Measurements from ENCODE around the gene WDTC1.
"Not testable (repeated sequence)": the region's sequence is repeated elsewhere in the genome, so short reads cannot be mapped to it uniquely, and the experiment has no call there.

Gene WDTC1

GRCh38 chr1:27234049-27234882, at the start of gene WDTC1:
Gene WDTC1 (plus strand): TSS chr1:27234632. CDS start chr1:27261055, 26,423 bp downstream.
- peak; percentile 97 for DNase-seq

- not testable (repeated sequence) for DNase-seq
These were observed 49.8 kb upstream of the WDTC1 start for GRCh38 chr1:27184665-27185064.

- DNase-seq = no peak
These were observed 42.3 kb upstream of the WDTC1 start for GRCh38 chr1:27192039-27192529.

- no peak for DNase-seq
These were observed 41.2 kb upstream of the WDTC1 start for GRCh38 chr1:27193194-27193593.

GRCh38 chr1:27201295-27201694, 33.1 kb upstream of the WDTC1 start:
- no peak for DNase-seq

GRCh38 chr1:27203946-27204345, 30.5 kb upstream of the WDTC1 start:
- no peak for DNase-seq

- DNase-seq = not testable (repeated sequence)
These were observed 27.2 kb upstream of the WDTC1 start for GRCh38 chr1:27207238-27207637.

GRCh38 chr1:27208143-27208850, 26.1 kb upstream of the WDTC1 start:
- DNase-seq = not testable (repeated sequence)

GRCh38 chr1:27216466-27216865, 18.0 kb upstream of the WDTC1 start:
- DNase-seq = no peak

GRCh38 chr1:27217401-27217800, 17.0 kb upstream of the WDTC1 start:
- no peak for DNase-seq

GRCh38 chr1:27218736-27219135, 15.7 kb upstream of the WDTC1 start:
- no peak for DNase-seq

GRCh38 chr1:27220096-27220495, 14.3 kb upstream of the WDTC1 start:
- DNase-seq = no peak

GRCh38 chr1:27220702-27221497, 13.5 kb upstream of the WDTC1 start:
- not testable (repeated sequence) for DNase-seq

GRCh38 chr1:27225621-27226020, 8.8 kb upstream of the WDTC1 start:
- no peak for DNase-seq

GRCh38 chr1:27227765-27228164, 6.7 kb upstream of the WDTC1 start:
- no peak for DNase-seq

- no peak for DNase-seq
These were observed 774 bp upstream of the WDTC1 start for GRCh38 chr1:27233667-27234048.

- DNase-seq = no peak
These were observed 1.4 kb downstream of the WDTC1 start for GRCh38 chr1:27235827-27236226.

GRCh38 chr1:27237112-27237511, 2.7 kb downstream of the WDTC1 start:
- no peak for DNase-seq

GRCh38 chr1:27238032-27238431, 3.6 kb downstream of the WDTC1 start:
- no peak for DNase-seq

- no peak for DNase-seq
These were observed 7.2 kb downstream of the WDTC1 start for GRCh38 chr1:27241677-27242076.

- DNase-seq = not testable (repeated sequence)
These were observed 9.2 kb downstream of the WDTC1 start for GRCh38 chr1:27243665-27244064.

- no peak for DNase-seq
These were observed 11.8 kb downstream of the WDTC1 start for GRCh38 chr1:27246194-27246593.

- no peak for DNase-seq
These were observed 19.2 kb downstream of the WDTC1 start for GRCh38 chr1:27253596-27253995.

Measured in NCI-H345 (cell line).